ENCODE measurements around the gene REXO5.

Gene REXO5

DNA sequence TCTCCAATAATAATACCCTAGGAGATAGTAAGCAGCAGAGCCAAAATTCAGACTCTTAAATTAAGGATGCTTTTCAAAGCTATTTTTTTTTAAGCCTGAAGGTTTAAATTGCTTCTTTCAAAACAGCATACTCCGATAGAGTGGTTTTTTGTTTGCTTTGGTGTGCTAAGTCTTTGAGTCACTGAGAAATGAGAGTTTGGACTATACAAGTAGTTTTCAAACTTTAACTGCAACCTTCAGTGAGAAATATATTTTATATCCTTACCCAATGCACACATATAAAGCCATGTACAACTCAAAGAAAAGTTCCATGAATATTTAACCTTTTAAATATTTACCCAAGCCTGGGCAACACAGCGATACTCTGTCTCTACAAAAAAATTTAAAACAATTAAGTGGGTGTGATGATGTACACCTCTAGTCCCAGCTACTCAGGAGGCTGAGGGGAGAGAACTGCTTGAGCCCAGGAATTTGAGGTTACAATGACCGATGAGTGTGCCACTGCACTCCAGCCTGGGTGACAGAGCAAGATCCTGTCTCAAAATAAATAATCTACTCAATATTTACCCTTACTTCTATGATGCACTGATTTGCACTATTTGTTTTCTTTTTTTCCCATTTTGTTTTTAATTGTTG, 74.7 kb downstream of the REXO5 start:
- Histone ChIP-seq H3K79me2 (peaks cover 27% of the 10 kb centered on the region), H3K4me1 (peaks cover 10% of the 10 kb centered on the region), H3K4me3 (ENCODE audit: low read depth, low read length) (no peak overlapping the region), H3K27ac (no peak overlapping the region), H3K4me2 (ENCODE audit: low read length) (no peak overlapping the region), H2AFZ (no peak overlapping the region), H3K9me3 (ENCODE audit: control insufficient read depth, low read length) (no peaks in the 10 kb centered on the region), H3K9ac (no peak overlapping the region), H3K27me3 (ENCODE audit: control insufficient read depth, insufficient read depth, low read length) (no peaks in the 10 kb centered on the region), H3K36me3 (ENCODE audit: control insufficient read depth, insufficient read depth, low read length) (no peaks in the 10 kb centered on the region)
- TF ChIP-seq, protein P1, sequence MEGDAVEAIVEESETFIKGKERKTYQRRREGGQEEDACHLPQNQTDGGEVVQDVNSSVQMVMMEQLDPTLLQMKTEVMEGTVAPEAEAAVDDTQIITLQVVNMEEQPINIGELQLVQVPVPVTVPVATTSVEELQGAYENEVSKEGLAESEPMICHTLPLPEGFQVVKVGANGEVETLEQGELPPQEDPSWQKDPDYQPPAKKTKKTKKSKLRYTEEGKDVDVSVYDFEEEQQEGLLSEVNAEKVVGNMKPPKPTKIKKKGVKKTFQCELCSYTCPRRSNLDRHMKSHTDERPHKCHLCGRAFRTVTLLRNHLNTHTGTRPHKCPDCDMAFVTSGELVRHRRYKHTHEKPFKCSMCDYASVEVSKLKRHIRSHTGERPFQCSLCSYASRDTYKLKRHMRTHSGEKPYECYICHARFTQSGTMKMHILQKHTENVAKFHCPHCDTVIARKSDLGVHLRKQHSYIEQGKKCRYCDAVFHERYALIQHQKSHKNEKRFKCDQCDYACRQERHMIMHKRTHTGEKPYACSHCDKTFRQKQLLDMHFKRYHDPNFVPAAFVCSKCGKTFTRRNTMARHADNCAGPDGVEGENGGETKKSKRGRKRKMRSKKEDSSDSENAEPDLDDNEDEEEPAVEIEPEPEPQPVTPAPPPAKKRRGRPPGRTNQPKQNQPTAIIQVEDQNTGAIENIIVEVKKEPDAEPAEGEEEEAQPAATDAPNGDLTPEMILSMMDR (IDR thresholded peaks at IDR 0.05) = no peak

- no peak overlapping the region for H3K9ac ChIP-seq
- no peak overlapping the region for H3K27ac ChIP-seq
- H3K36me3 ChIP-seq (ENCODE audit: control insufficient read depth, insufficient read depth, low read length) = no peaks in the 10 kb centered on the region
- H3K4me1 ChIP-seq = peaks cover 10% of the 10 kb centered on the region
- H3K4me3 ChIP-seq (ENCODE audit: low read depth, low read length) = no peak overlapping the region
- TF ChIP-seq, protein P1 (IDR thresholded peaks at IDR 0.05) = no peak
- peaks cover 25% of the 10 kb centered on the region for H3K79me2 ChIP-seq
- no peak overlapping the region for H3K4me2 ChIP-seq (ENCODE audit: low read length)
- H2AFZ ChIP-seq = no peak overlapping the region
- H3K27me3 ChIP-seq (ENCODE audit: control insufficient read depth, insufficient read depth, low read length) = no peaks in the 10 kb centered on the region
- no peaks in the 10 kb centered on the region for H3K9me3 ChIP-seq (ENCODE audit: control insufficient read depth, low read length)
Measured at GRCh38 chr16:20881503-20881878, 75.2 kb downstream of the REXO5 start.

DNA sequence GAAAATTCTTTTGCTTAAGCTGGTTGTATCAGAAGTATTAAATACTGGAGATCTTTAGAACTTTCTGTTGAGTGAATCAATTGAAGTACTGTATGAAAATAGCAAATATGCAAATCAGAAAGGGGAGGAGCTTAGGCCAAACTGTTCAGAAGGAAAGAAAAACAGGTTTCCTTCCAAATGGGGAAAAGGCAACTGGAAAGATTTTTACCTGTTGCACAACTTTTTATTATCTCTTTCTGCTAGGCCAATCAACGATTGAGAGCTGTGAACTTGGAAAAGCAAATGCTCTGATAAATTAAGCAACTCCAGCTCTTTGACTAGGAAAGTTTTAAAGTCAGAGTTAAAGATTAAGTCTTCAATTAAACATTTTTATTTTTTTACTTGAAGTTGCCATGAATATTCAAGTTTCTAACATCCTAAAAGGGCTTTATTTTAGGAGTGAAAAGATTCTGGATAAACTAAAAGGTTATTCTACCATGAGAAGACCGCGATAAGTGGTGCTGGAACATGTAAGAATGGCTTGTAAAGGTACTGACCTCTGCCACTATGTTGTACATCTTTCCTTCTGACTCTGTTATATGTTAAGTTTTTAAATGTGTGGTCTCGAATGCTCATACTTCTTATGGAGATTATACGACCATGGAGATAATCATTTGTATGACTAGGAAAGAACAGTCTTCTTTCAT, 77.4 kb downstream of the REXO5 start:
- no peak overlapping the region for H2AFZ ChIP-seq
- peaks cover 27% of the 10 kb centered on the region for H3K79me2 ChIP-seq
- no peak overlapping the region for H3K27ac ChIP-seq
- H3K4me2 ChIP-seq (ENCODE audit: low read length) = peak overlapping the region; percentile 2
- TF ChIP-seq, protein P1 (IDR thresholded peaks at IDR 0.05) = no peak
- H3K36me3 ChIP-seq (ENCODE audit: control insufficient read depth, insufficient read depth, low read length) = no peaks in the 10 kb centered on the region
- H3K9me3 ChIP-seq (ENCODE audit: control insufficient read depth, low read length) = no peaks in the 10 kb centered on the region
- no peak overlapping the region for H3K9ac ChIP-seq
- peaks cover 8% of the 10 kb centered on the region for H3K4me1 ChIP-seq
- H3K4me3 ChIP-seq (ENCODE audit: low read depth, low read length) = no peak overlapping the region
- H3K27me3 ChIP-seq (ENCODE audit: control insufficient read depth, insufficient read depth, low read length) = no peaks in the 10 kb centered on the region

GRCh38 chr16:20884240-20884556, 77.9 kb downstream of the REXO5 start:
- TF ChIP-seq, protein P1 (IDR thresholded peaks at IDR 0.05) = no peak
- no peak overlapping the region for H2AFZ ChIP-seq
- H3K79me2 ChIP-seq = peaks cover 27% of the 10 kb centered on the region
- no peak overlapping the region for H3K9ac ChIP-seq
- H3K27me3 ChIP-seq (ENCODE audit: control insufficient read depth, insufficient read depth, low read length) = no peaks in the 10 kb centered on the region
- H3K36me3 ChIP-seq (ENCODE audit: control insufficient read depth, insufficient read depth, low read length) = no peaks in the 10 kb centered on the region
- no peaks in the 10 kb centered on the region for H3K9me3 ChIP-seq (ENCODE audit: control insufficient read depth, low read length)
- H3K4me3 ChIP-seq (ENCODE audit: low read depth, low read length) = no peak overlapping the region
- H3K4me1 ChIP-seq = peaks cover 3% of the 10 kb centered on the region
- peak overlapping the region; percentile 2 for H3K4me2 ChIP-seq (ENCODE audit: low read length)
- no peak overlapping the region for H3K27ac ChIP-seq

DNA sequence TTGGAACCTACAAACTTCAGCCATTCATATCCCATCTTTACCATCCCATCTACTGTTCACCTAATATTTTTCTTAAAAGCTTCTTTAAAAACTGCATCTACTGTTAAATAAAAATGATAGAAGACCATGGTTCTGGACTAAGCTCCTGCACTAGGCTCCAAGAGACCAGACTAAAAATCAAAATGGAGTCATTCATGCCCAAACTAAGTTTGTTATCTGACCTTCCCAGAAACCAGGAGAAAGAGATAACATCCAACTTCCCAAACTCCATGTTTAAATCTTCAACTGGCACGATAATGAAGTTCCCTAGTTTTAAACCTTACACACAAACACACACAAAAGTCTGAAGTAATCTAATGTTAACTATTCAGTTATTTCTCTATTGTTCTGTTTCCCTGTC, 80.0 kb downstream of the REXO5 start:
- TF ChIP-seq, protein P1 (IDR thresholded peaks at IDR 0.05) = no peak
- H2AFZ ChIP-seq = no peak overlapping the region
- no peak overlapping the region for H3K4me3 ChIP-seq (ENCODE audit: low read depth, low read length)
- no peak overlapping the region for H3K4me2 ChIP-seq (ENCODE audit: low read length)
- no peak overlapping the region for H3K9ac ChIP-seq
- no peaks in the 10 kb centered on the region for H3K4me1 ChIP-seq
- H3K27ac ChIP-seq = no peak overlapping the region
- H3K79me2 ChIP-seq = peaks cover 45% of the 10 kb centered on the region
- no peaks in the 10 kb centered on the region for H3K9me3 ChIP-seq (ENCODE audit: control insufficient read depth, low read length)
- H3K36me3 ChIP-seq (ENCODE audit: control insufficient read depth, insufficient read depth, low read length) = no peaks in the 10 kb centered on the region
- H3K27me3 ChIP-seq (ENCODE audit: control insufficient read depth, insufficient read depth, low read length) = no peaks in the 10 kb centered on the region
